GF-D8 (cell line): ENCODE measurements around the gene RPL28.
"Not testable (repeated sequence)": the region's sequence is repeated elsewhere in the genome, so short reads cannot be mapped to it uniquely, and the experiment has no call there.

Experiments used
- DNase-seq: peaks from one replicate; lab custom pipeline; 2025; lab: John Stamatoyannopoulos, UW

The RPL28 gene

GRCh38 chr19:55392820-55393761 lies 7.4 kb downstream of the RPL28 start:
- no peak for DNase-seq

DNA sequence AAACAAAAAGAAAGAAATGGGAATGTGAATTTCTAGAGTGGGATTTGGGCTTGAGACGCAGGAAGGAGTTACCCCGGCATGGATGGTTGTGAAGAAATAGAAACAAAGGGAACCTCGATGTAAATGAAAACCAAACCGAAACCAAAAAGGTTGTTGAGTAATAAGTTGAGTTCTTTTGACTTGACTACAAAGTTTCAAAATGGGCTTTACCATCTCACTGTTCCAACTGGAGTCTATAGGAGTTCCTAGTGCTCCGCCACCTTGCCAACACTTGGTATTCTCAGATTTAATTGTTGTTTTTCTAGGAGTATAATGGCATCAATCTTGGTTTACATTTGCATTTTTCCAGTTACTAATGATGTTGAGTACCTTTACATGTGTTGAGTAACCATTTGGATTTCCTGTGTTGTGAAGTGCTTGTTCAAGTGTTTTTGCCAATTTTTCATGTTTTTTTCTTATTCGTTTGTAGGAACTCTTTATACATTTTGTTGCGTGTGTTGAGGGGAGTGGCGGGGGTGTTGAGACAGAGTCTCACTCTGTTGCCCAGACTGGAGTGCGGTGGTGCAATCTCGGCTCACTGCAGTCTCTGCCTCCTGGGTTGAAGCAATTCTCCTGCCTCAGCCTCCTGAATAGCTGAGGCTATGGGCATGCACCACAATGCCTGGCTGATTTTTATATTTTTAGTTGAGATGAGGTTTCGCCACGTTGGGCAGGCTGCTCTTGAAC lies 12.6 kb downstream of the RPL28 start:
- no peak for DNase-seq

DNA sequence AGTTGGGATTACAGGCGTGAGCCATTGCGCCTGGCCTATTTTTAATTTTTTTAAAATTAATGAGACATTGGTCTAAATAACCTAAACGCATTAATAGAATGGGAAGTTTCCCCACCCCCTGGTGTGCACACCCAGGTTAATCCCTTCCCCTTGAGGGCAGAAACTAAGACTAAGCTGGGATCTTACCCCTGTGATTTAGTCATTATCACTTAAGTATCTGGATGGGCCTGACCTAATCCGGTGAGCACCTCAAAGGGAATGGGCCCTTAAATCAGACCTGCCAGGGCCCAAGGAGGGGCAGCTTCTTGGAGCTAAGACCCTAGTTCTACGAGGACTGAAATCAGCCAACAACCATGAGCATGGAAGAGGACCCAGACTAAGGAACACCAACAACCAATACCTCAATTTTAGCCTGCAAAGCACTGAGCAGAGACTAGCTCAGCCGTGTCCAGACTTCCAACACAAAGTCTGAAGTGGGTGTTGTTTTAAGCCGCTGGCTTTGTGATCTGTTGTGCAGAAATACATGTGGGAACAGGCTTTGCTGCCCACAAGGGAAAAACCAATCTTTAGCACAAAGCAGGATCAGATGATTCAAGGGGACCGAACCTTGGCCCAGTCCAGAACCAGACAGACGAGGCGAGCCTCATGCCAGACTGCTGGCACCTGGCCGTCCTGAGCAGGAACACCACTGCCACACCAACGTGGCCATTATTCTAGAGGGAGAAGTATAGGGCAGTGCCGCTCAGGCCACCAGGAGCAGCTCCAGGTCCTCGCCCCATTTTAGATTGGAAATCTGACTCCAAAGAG lies 14.8 kb downstream of the RPL28 start:
- no peak for DNase-seq

GRCh38 chr19:55401390-55401789 lies 15.7 kb downstream of the RPL28 start:
- DNase-seq, result not testable (repeated sequence)

GRCh38 chr19:55402509-55402908 lies 16.8 kb downstream of the RPL28 start:
- no peak for DNase-seq

- DNase-seq, result no peak
These were observed 19.9 kb downstream of the RPL28 start for GRCh38 chr19:55405638-55406037.

GRCh38 chr19:55406091-55406825 lies 20.5 kb downstream of the RPL28 start:
- DNase-seq, result no peak

DNA sequence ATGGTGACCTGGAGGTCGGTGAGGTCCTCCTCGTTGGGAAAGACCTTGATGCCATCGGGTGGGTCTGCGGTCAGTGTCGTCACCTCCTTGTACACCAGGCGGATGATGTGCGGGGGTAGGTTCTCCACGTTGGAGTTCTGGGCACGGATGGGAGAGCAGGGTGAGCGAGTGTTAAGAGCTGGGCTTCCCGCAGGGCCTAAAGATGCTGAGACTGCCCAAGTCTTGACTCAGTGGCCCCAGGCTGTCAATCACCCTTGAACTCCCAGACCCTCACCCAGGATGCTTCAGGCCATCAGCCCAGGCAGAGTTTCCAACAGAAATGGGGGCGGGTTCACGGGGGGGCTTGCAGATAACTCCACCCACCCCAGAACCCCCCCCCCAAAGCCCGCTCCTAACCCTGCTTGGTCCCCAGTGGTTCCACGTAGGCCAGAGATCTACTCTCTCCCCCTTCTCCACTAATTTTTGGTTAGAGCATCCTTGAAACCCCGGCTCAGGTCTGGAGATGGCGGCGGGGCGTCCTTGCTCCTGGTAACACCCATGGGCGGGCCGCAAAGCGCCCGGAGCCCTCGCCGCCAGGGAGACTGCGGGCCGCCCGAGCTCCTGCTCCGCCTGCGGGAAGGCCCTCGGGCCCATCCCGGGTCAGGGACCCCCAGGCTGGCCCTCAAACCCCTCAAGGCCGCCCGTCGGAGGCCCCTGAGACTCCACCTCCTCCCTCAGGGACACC lies 21.3 kb downstream of the RPL28 start:
- DNase-seq, result no peak

DNA sequence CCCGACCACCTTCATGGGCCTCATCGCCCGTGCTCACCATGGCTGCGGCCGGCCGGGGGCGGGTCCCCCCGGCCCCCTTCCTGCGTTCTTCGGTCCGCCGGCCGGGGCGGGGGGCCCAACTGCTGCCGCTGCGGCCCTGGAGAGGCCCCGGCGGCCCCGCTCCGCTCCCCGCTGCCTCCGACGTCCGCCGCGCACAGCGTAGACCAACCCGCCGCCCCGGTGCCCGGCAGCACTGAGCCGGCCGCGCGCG lies 21.7 kb downstream of the RPL28 start, which contains the start of gene UBE2S:
UBE2S (minus strand) TSS at position 239 of the 250 bp plus-strand sequence; CDS start at position 40, 199 bp downstream.
- not testable (repeated sequence) for DNase-seq

DNA sequence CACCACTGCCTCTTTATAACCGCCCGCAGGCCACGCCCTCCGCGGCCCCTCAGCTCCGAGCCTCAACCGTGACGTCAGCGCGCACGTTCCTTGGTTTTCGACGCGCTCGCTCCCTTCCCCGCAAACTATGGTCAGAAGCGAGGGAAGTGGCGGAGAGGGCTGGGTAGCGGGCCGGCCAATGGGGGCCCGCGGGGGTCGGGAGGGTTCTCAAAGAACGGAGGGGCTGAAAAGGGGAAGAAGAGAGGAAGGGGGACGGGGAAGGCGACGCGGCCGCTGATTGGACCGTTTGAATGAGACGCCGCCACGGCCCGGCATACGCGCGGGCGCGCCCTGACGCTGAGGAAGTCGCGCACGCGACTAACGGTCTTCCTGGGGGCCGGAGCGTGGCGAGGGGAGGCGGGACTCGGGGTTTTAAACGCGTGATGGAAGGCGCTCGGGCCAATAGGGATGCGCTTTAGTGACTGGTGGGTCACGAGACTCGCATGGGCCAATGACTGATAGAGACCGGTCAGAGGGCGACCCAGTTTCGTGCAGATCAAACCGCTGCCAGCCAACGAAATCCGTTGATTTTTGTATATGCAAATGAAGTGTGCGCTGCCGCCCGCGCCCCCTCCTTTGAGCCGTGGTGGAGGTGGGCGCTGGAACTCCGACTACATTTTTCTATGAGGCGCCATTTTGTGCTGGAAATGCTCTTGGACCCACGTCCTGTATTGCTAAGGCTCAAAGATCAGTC lies 22.2 kb downstream of the RPL28 start:
- peak; percentile 97 for DNase-seq

GRCh38 chr19:55408533-55408872 lies 22.8 kb downstream of the RPL28 start:
- DNase-seq, result no peak

- DNase-seq, result not testable (repeated sequence)
These were observed 23.4 kb downstream of the RPL28 start for GRCh38 chr19:55409179-55409578.

GRCh38 chr19:55410168-55410567 lies 24.4 kb downstream of the RPL28 start:
- no peak for DNase-seq

DNA sequence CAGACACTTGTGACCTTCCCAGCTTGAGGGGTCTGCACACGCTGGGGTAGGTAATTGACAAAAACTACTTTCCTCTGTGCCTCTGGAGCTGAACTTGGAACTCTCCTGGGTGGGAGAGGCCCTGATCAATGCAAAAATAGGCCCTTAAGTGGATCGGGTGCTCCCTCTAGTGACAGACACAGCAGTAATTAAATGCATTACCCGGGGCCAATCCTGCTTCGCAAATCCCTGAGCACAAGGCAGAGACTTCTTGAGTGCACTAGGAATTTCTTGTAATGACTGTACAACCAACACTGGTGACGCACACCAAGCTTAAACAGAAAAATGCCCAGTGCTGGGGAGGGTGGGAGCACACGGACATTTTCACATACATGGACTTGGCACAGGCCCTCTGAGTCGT lies 32.5 kb downstream of the RPL28 start:
- no peak for DNase-seq

DNA sequence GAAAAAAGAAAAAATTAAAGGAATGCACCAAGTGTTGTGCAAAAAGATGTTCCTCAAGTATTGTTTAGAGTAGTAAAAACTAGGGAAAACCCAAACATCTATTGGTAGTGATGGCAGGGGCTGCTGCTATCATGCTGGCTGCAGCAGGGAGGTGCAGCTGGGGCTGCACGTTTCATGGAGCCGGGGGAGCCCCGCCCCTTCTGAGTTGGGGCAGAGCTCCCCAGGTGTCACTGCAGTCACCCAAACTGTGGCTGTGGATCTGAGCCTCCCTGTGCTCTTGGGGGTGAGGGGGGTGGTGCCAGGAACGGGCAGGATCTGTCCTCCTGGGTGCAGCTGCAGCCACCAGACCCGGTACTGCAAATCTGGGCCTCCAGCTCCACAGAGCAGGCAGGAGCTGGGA lies 33.4 kb downstream of the RPL28 start:
- no peak for DNase-seq

GRCh38 chr19:55419624-55420236 lies 34.0 kb downstream of the RPL28 start:
- no peak for DNase-seq

- peak; percentile 77 for DNase-seq
These were observed 35.5 kb downstream of the RPL28 start for GRCh38 chr19:55421281-55421680.

DNA sequence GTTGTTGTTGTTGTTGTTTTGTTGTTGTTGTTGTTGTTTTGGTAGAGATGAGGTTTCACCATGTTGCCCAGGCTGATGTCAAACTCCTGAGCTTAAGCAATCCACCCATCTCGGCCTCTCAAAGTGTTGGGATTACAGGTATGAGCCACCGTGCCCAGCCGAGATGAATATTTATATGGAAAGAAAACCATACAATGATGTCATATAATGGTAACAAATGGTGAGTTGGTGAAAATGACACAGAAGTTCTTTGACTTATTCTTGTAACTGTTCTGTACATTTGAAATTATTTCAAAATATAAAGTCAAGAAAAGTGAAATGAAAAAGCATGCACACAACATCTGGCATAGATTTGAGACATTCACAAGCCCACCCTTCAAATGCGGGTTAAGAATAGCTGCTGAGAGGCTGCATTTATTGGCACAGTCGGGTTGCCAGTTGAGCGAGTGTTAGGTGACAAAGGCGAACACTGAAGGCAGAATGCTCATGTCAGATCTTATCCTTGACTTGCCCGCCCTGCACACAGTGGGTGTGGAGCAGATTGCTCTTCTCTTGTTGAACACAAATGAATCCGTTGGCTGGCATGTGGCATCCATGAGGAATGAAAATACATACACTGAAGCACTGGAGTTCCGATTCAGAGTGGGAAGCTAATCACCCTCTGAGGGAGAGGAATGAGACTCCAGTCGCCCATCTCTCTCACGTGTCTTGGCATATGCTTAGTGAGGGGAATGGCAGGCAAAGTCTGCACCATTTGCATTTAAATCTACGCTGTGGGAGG lies 37.7 kb downstream of the RPL28 start:
- no peak for DNase-seq

DNA sequence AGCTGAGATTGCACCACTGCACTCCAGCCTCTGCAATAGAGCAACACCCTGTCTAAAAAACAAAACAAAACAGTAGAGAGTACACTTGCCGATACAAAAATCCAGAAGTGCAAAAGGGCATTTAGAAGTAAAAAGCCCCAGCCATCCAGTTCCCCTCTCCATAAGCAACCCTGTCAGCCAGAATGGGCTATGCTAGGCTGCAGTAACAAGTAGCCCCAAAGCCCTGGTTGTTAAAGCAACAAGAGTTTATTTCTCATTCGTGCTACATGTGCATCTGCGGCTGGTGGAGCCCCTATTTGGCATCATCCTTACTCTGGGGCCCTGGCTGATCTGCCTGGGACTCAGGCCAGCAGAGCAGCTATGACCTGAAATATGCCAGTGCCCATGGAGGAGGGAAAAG lies 38.8 kb downstream of the RPL28 start:
- no peak for DNase-seq
